GM23338 (cell line): ENCODE measurements around the gene ADAM11. TPM values are rescaled to one million over a fixed set of nuclear protein-coding genes. Genes with fewer than 3 reads are reported as not detected.
"Not testable (repeated sequence)": the region's sequence is repeated elsewhere in the genome, so short reads cannot be mapped to it uniquely, and the experiment has no call there.

Experiments used
- ATAC-seq: fragments of 200-7000 bp; cut with Tn5 transposase; 3 replicates; pipeline ENCODE4 v1.9.1; 2020
- DNase-seq: peaks from one replicate; pipeline ENCODE4 v3.0.0-alpha.2; 2015; ENCODE audit warnings: low spot score
- H2AFZ ChIP-seq: fragments of 200-600 bp; sonication (generic); 2 replicates; pipeline ENCODE4 v1.8.0; 2016; ENCODE audit warnings: antibody characterized with exemption, mild to moderate bottlenecking, moderate library complexity
- H3F3A ChIP-seq: fragments of 200-600 bp; sonication (generic); replicated peaks from 2 replicates; pipeline ENCODE4 v1.8.0; 2017; ENCODE audit warnings: antibody characterized with exemption, mixed run types, low read depth
- H3K27ac ChIP-seq: fragments of 200-600 bp; sonication (generic); 2 replicates; pipeline ENCODE4 v1.6.1; 2016; ENCODE audit warnings: low read depth
- H3K27me3 ChIP-seq: fragments of 200-600 bp; sonication (generic); 2 replicates; pipeline ENCODE4 v1.8.0; 2016; ENCODE audit warnings: mild to moderate bottlenecking, mixed run types, moderate library complexity; ENCODE audit not compliant: insufficient read depth
- H3K36me3 ChIP-seq: fragments of 200-600 bp; sonication (generic); 2 replicates; pipeline ENCODE4 v1.8.0; 2016; ENCODE audit warnings: mild to moderate bottlenecking; ENCODE audit not compliant: insufficient read depth
- H3K4me1 ChIP-seq: fragments of 200-600 bp; sonication (generic); 2 replicates; pipeline ENCODE4 v1.8.0; 2016; ENCODE audit warnings: mild to moderate bottlenecking, moderate library complexity; ENCODE audit not compliant: insufficient read depth
- H3K4me2 ChIP-seq: fragments of 200-600 bp; sonication (generic); 2 replicates; pipeline ENCODE4 v1.7.1; 2017; ENCODE audit warnings: mixed run types
- H3K4me3 ChIP-seq: fragments of 200-600 bp; sonication (generic); 2 replicates; pipeline ENCODE4 v1.6.1; 2016; ENCODE audit warnings: mixed run types
- H3K79me2 ChIP-seq: fragments of 200-600 bp; sonication (generic); replicated peaks from 2 replicates; pipeline ENCODE4 v1.8.0; 2017; ENCODE audit warnings: mild to moderate bottlenecking; ENCODE audit not compliant: insufficient read depth
- H3K9me2 ChIP-seq: fragments of 200-600 bp; sonication (generic); 2 replicates; pipeline ENCODE4 v1.8.0; 2017; ENCODE audit not compliant: insufficient read depth
- H4K20me1 ChIP-seq: fragments of 200-600 bp; sonication (generic); replicated peaks from 2 replicates; pipeline ENCODE4 v1.8.0; 2017; ENCODE audit warnings: mild to moderate bottlenecking; ENCODE audit not compliant: insufficient read depth
- H3K27ac Mint-ChIP-seq: 2 replicates; pipeline ENCODE4 v1.8.0; 2020; ENCODE audit warnings: inconsistent platforms, mild to moderate bottlenecking, moderate library complexity, mixed read lengths
- H3K27me3 Mint-ChIP-seq: 3 replicates; pipeline ENCODE4 v1.8.0; 2022; ENCODE audit warnings: low read depth, mild to moderate bottlenecking, moderate library complexity, mixed read lengths, inconsistent platforms; ENCODE audit not compliant: insufficient read depth, poor library complexity
- H3K36me3 Mint-ChIP-seq: 3 replicates; pipeline ENCODE4 v1.8.0; 2021; ENCODE audit warnings: low read depth, mild to moderate bottlenecking, inconsistent platforms, moderate library complexity, mixed read lengths
- H3K4me1 Mint-ChIP-seq: 3 replicates; pipeline ENCODE4 v1.8.0; 2020; ENCODE audit warnings: mild to moderate bottlenecking, inconsistent platforms, mixed read lengths
- H3K4me3 Mint-ChIP-seq: 3 replicates; pipeline ENCODE4 v1.8.0; 2021; ENCODE audit warnings: moderate library complexity, mild to moderate bottlenecking, inconsistent platforms, mixed read lengths
- H3K9me3 Mint-ChIP-seq: 3 replicates; pipeline ENCODE4 v1.8.0; 2020; ENCODE audit warnings: moderate library complexity, mild to moderate bottlenecking, inconsistent platforms, mixed read lengths
- CREB1 ChIP-seq: fragments of 250-450 bp; sonication (Bioruptor Pico); IDR thresholded peaks from 2 replicates; pipeline ENCODE4 v1.5.0; 2020; ENCODE audit warnings: low read depth, mild to moderate bottlenecking, moderate library complexity
- EZH2phosphoT487 ChIP-seq: fragments of 200-600 bp; sonication (generic); IDR thresholded peaks from one replicate; pipeline ENCODE4 v1.8.1; 2018; ENCODE audit warnings: antibody characterized with exemption; ENCODE audit not compliant: unreplicated experiment
- JUNB ChIP-seq: IDR thresholded peaks from one replicate; pipeline ENCODE4 v1.6.1; 2016; ENCODE audit warnings: antibody characterized with exemption; ENCODE audit not compliant: unreplicated experiment
- NANOG ChIP-seq: IDR thresholded peaks from 2 replicates; pipeline ENCODE4 v1.6.1; 2016; ENCODE audit warnings: antibody characterized with exemption, borderline replicate concordance
- STAT1 ChIP-seq: IDR thresholded peaks from one replicate; pipeline ENCODE4 v1.6.1; 2016; ENCODE audit warnings: antibody characterized with exemption; ENCODE audit not compliant: unreplicated experiment
- polyA plus RNA-seq: library from polyadenylated mRNA; unstranded; fragments of >200 nt; fragmentation: Nextera tagmentation; extraction: Ambion mirVana; gene quantifications from 2 replicates; pipeline ENCODE4 v1.2.1, GENCODE V29; 2016
- total RNA-seq: library from RNA; depleted of rRNA; stranded (reverse); fragments of >200 nt; shearing (Covaris generic); gene quantifications from 2 replicates; pipeline ENCODE4 v1.2.3, GENCODE V29; 2014
- TF ChIP-seq, protein P1 (sequence below): IDR thresholded peaks from one replicate; pipeline ENCODE4 v1.6.1; 2018; ENCODE audit warnings: antibody characterized with exemption; ENCODE audit not compliant: unreplicated experiment
- TF ChIP-seq, protein P2 (sequence below): IDR thresholded peaks from 2 replicates; pipeline ENCODE4 v1.6.1; 2016; ENCODE audit warnings: antibody characterized with exemption
- TF ChIP-seq, protein P3 (sequence below): fragments of 250-450 bp; sonication (Bioruptor Pico); IDR thresholded peaks from 2 replicates; pipeline ENCODE4 v1.5.0; 2020; ENCODE audit warnings: mild to moderate bottlenecking, moderate library complexity

The ADAM11 gene
- total and polyA plus RNA-seq, 2 experiments from 2014 or later: 0.55 to 4.7 TPM

DNA sequence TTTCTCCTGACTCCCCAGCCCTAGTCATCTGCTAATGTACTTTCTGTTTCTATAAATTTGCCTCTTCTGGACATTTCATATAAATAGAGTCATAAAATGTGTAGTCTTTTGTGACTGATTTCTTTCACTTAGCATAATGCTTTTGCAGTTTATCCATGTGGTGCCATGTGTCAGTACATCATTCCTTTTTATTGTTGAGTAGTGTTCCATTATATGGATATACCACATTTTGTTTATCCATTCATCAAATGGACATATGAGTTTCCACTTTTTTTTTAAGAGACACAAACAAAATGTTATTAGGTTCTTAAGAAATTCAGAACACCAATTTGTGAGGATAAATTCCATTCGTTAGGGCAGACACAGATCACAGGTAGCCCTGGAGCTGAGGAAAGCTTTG, 39.3 kb upstream of the ADAM11 start (continued):
- TF ChIP-seq, protein P1, sequence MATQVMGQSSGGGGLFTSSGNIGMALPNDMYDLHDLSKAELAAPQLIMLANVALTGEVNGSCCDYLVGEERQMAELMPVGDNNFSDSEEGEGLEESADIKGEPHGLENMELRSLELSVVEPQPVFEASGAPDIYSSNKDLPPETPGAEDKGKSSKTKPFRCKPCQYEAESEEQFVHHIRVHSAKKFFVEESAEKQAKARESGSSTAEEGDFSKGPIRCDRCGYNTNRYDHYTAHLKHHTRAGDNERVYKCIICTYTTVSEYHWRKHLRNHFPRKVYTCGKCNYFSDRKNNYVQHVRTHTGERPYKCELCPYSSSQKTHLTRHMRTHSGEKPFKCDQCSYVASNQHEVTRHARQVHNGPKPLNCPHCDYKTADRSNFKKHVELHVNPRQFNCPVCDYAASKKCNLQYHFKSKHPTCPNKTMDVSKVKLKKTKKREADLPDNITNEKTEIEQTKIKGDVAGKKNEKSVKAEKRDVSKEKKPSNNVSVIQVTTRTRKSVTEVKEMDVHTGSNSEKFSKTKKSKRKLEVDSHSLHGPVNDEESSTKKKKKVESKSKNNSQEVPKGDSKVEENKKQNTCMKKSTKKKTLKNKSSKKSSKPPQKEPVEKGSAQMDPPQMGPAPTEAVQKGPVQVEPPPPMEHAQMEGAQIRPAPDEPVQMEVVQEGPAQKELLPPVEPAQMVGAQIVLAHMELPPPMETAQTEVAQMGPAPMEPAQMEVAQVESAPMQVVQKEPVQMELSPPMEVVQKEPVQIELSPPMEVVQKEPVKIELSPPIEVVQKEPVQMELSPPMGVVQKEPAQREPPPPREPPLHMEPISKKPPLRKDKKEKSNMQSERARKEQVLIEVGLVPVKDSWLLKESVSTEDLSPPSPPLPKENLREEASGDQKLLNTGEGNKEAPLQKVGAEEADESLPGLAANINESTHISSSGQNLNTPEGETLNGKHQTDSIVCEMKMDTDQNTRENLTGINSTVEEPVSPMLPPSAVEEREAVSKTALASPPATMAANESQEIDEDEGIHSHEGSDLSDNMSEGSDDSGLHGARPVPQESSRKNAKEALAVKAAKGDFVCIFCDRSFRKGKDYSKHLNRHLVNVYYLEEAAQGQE: no peak
- TF ChIP-seq STAT1 (no peak), CREB1 (CRISPR knock-in tag) (no peak), NANOG (no peak), JUNB (no peak), EZH2phosphoT487 (no peak)
- TF ChIP-seq, protein P2, sequence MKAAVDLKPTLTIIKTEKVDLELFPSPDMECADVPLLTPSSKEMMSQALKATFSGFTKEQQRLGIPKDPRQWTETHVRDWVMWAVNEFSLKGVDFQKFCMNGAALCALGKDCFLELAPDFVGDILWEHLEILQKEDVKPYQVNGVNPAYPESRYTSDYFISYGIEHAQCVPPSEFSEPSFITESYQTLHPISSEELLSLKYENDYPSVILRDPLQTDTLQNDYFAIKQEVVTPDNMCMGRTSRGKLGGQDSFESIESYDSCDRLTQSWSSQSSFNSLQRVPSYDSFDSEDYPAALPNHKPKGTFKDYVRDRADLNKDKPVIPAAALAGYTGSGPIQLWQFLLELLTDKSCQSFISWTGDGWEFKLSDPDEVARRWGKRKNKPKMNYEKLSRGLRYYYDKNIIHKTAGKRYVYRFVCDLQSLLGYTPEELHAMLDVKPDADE: no peak

DNA sequence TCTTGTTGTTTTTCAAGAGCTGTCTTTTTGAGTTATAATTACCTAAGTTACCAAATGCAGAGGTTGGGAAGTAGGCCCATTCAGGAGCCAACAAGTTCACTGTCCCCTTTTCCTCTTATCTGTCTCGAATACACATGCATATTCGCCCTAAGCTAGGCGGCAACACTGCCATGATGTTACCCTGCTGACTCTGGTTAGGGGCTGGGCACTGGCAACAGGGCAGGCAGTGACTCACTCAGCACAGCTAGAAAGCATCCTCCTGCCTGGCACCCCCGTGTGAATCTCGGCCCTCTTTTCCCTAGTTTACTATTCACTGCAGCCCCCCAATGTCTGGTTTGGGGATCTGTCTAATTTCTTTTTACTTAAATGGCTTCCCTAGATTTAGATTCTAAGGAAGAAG, 36.5 kb upstream of the ADAM11 start:
- no peaks in the 10 kb centered on the region for H3K36me3 ChIP-seq
- no peaks in the 10 kb centered on the region for H3K27me3 Mint-ChIP-seq
- DNase-seq: no peak
- ATAC-seq: no peak
- no peaks in the 10 kb centered on the region for H3K9me3 Mint-ChIP-seq
- no peaks in the 10 kb centered on the region; the same call in 1 of the 2 replicates for H4K20me1 ChIP-seq
- H2AFZ ChIP-seq: no peak overlapping the region
- no peak for TF ChIP-seq EZH2phosphoT487
- TF ChIP-seq, protein P3, sequence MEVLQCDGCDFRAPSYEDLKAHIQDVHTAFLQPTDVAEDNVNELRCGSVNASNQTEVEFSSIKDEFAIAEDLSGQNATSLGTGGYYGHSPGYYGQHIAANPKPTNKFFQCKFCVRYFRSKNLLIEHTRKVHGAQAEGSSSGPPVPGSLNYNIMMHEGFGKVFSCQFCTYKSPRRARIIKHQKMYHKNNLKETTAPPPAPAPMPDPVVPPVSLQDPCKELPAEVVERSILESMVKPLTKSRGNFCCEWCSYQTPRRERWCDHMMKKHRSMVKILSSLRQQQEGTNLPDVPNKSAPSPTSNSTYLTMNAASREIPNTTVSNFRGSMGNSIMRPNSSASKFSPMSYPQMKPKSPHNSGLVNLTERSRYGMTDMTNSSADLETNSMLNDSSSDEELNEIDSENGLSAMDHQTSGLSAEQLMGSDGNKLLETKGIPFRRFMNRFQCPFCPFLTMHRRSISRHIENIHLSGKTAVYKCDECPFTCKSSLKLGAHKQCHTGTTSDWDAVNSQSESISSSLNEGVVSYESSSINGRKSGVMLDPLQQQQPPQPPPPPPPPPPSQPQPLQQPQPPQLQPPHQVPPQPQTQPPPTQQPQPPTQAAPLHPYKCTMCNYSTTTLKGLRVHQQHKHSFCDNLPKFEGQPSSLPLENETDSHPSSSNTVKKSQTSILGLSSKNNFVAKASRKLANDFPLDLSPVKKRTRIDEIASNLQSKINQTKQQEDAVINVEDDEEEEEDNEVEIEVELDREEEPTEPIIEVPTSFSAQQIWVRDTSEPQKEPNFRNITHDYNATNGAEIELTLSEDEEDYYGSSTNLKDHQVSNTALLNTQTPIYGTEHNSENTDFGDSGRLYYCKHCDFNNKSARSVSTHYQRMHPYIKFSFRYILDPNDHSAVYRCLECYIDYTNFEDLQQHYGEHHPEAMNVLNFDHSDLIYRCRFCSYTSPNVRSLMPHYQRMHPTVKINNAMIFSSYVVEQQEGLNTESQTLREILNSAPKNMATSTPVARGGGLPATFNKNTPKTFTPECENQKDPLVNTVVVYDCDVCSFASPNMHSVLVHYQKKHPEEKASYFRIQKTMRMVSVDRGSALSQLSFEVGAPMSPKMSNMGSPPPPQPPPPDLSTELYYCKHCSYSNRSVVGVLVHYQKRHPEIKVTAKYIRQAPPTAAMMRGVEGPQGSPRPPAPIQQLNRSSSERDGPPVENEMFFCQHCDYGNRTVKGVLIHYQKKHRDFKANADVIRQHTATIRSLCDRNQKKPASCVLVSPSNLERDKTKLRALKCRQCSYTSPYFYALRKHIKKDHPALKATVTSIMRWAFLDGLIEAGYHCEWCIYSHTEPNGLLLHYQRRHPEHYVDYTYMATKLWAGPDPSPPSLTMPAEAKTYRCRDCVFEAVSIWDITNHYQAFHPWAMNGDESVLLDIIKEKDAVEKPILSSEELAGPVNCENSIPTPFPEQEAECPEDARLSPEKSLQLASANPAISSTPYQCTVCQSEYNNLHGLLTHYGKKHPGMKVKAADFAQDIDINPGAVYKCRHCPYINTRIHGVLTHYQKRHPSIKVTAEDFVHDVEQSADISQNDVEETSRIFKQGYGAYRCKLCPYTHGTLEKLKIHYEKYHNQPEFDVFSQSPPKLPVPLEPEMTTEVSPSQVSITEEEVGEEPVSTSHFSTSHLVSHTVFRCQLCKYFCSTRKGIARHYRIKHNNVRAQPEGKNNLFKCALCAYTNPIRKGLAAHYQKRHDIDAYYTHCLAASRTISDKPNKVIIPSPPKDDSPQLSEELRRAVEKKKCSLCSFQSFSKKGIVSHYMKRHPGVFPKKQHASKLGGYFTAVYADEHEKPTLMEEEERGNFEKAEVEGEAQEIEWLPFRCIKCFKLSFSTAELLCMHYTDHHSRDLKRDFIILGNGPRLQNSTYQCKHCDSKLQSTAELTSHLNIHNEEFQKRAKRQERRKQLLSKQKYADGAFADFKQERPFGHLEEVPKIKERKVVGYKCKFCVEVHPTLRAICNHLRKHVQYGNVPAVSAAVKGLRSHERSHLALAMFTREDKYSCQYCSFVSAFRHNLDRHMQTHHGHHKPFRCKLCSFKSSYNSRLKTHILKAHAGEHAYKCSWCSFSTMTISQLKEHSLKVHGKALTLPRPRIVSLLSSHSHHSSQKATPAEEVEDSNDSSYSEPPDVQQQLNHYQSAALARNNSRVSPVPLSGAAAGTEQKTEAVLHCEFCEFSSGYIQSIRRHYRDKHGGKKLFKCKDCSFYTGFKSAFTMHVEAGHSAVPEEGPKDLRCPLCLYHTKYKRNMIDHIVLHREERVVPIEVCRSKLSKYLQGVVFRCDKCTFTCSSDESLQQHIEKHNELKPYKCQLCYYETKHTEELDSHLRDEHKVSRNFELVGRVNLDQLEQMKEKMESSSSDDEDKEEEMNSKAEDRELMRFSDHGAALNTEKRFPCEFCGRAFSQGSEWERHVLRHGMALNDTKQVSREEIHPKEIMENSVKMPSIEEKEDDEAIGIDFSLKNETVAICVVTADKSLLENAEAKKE: no peak
- H3K27ac Mint-ChIP-seq: no peak overlapping the region
- H3K4me2 ChIP-seq: no peak overlapping the region
- no peak overlapping the region for H3K4me3 Mint-ChIP-seq
- H3K27me3 ChIP-seq: no peaks in the 10 kb centered on the region
- H3K4me1 ChIP-seq: no peaks in the 10 kb centered on the region
- no peaks in the 10 kb centered on the region for H3K9me2 ChIP-seq
- no peak overlapping the region for H3K27ac ChIP-seq
- peaks cover 47% of the 10 kb centered on the region for H3K36me3 Mint-ChIP-seq
- no peaks in the 10 kb centered on the region; the same call in 2 of the 3 replicates for H3K4me1 Mint-ChIP-seq
- H3K4me3 ChIP-seq: no peak overlapping the region
- H3K79me2 ChIP-seq: no peaks in the 10 kb centered on the region
- peaks cover 2% of the 10 kb centered on the region; the same call in 1 of the 2 replicates for H3F3A ChIP-seq

DNA sequence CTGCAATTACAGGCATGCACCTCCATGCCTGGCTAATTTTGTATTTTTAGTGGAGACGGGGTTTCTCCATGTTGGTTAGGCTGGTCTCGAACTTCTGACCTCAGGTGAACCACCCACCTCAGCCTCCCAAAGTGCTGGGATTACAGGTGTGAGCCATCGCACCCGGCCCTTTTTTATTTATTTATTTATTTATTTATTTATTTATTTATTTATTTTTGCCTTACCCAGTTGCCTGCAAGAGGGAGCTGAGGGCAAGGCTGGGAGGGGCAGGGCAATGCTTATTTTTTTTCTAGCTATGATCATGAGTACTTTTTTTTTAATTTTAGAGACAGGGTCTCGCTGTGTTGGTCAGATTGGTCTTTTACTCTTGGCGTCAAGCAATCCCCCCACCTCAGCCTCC, 32.7 kb upstream of the ADAM11 start:
- H3F3A ChIP-seq, H3K27ac Mint-ChIP-seq, H3K9me2 ChIP-seq, H3K4me2 ChIP-seq, H3K4me3 ChIP-seq, H4K20me1 ChIP-seq, H3K9me3 Mint-ChIP-seq, H3K36me3 ChIP-seq, DNase-seq, H3K4me3 Mint-ChIP-seq, H3K4me1 Mint-ChIP-seq, H3K27me3 ChIP-seq, H3K27ac ChIP-seq, H3K4me1 ChIP-seq, H3K27me3 Mint-ChIP-seq, H2AFZ ChIP-seq, H3K79me2 ChIP-seq, ATAC-seq: not testable (repeated sequence)
- peaks cover 41% of the 10 kb centered on the region for H3K36me3 Mint-ChIP-seq
